ENCODE measurements around the gene LLGL1.

The LLGL1 gene

GRCh38 chr17:18259621-18260331 lies 34.3 kb downstream of the LLGL1 start:
- peak overlapping the region; percentile 8; the same call in 1 of the 2 replicates for H3K4me3 ChIP-seq (ENCODE audit: low read length)
- DNase-seq (ENCODE audit: low read depth, low spot score), result no peak
- H3K4me1 ChIP-seq (ENCODE audit: control insufficient read depth, insufficient read depth, low read length), result peaks cover 6% of the 10 kb centered on the region
- peaks cover 24% of the 10 kb centered on the region for H3K36me3 ChIP-seq (ENCODE audit: control insufficient read depth, insufficient read depth, low read length)
- WGBS (ENCODE audit: insufficient coverage, insufficient read length), result no CpG with 5 or more reads among the region's 22 CpGs
- H3K27ac ChIP-seq (ENCODE audit: low read length), result no peak overlapping the region
- H3K9me3 ChIP-seq (ENCODE audit: control insufficient read depth, insufficient read depth, low read length), result no peaks in the 10 kb centered on the region
- no peaks in the 10 kb centered on the region for H3K27me3 ChIP-seq (ENCODE audit: control insufficient read depth, insufficient read depth, low read length)

- no CpG with 5 or more reads among the region's 72 CpGs for WGBS (ENCODE audit: insufficient coverage, insufficient read length)
- peaks cover 25% of the 10 kb centered on the region for H3K36me3 ChIP-seq (ENCODE audit: control insufficient read depth, insufficient read depth, low read length)
- H3K4me1 ChIP-seq (ENCODE audit: control insufficient read depth, insufficient read depth, low read length), result peaks cover 6% of the 10 kb centered on the region
Measured at GRCh38 chr17:18260332-18261145, 35.1 kb downstream of the LLGL1 start, which contains the start of gene MIEF2. TSS of gene MIEF2 (plus strand) at chr17:18260662. CDS start at chr17:18262721, 2,059 bp downstream.

GRCh38 chr17:18261146-18261515 lies 35.7 kb downstream of the LLGL1 start:
- peak overlapping the region; percentile 85 for H3K4me3 ChIP-seq (ENCODE audit: low read length)
- H3K27ac ChIP-seq (ENCODE audit: low read length), result no peak overlapping the region
- no peak for DNase-seq (ENCODE audit: low read depth, low spot score)
- H3K36me3 ChIP-seq (ENCODE audit: control insufficient read depth, insufficient read depth, low read length), result peaks cover 25% of the 10 kb centered on the region
- H3K4me1 ChIP-seq (ENCODE audit: control insufficient read depth, insufficient read depth, low read length), result peaks cover 6% of the 10 kb centered on the region
- H3K27me3 ChIP-seq (ENCODE audit: control insufficient read depth, insufficient read depth, low read length), result no peaks in the 10 kb centered on the region
- H3K9me3 ChIP-seq (ENCODE audit: control insufficient read depth, insufficient read depth, low read length), result no peaks in the 10 kb centered on the region
- no CpG with 5 or more reads among the region's 16 CpGs for WGBS (ENCODE audit: insufficient coverage, insufficient read length)

More at GRCh38 chr17:18260332-18261145, 35.1 kb downstream of the LLGL1 start, which contains the start of gene MIEF2:
- Histone ChIP-seq H3K4me3 (ENCODE audit: low read length) (peak within 1 kb of the TSS; percentile 85), H3K9me3 (ENCODE audit: control insufficient read depth, insufficient read depth, low read length) (no peaks in the 10 kb centered on the region), H3K27me3 (ENCODE audit: control insufficient read depth, insufficient read depth, low read length) (no peaks in the 10 kb centered on the region), H3K27ac (ENCODE audit: low read length) (no peak within 1 kb of the TSS)
- peak; percentile 92 for DNase-seq (ENCODE audit: low read depth, low spot score)

GRCh38 chr17:18261659-18262058 lies 36.2 kb downstream of the LLGL1 start:
- H3K27ac ChIP-seq (ENCODE audit: low read length), result no peak overlapping the region
- WGBS (ENCODE audit: insufficient coverage, insufficient read length), result no CpG with 5 or more reads among the region's 3 CpGs

GRCh38 chr17:18262111-18262510 lies 36.7 kb downstream of the LLGL1 start:
- no peak for DNase-seq (ENCODE audit: low read depth, low spot score)
- no peaks in the 10 kb centered on the region for H3K9me3 ChIP-seq (ENCODE audit: control insufficient read depth, insufficient read depth, low read length)
- no CpG with 5 or more reads among the region's 2 CpGs for WGBS (ENCODE audit: insufficient coverage, insufficient read length)
- no peaks in the 10 kb centered on the region for H3K27me3 ChIP-seq (ENCODE audit: control insufficient read depth, insufficient read depth, low read length)
- no peak overlapping the region for H3K27ac ChIP-seq (ENCODE audit: low read length)
- H3K4me1 ChIP-seq (ENCODE audit: control insufficient read depth, insufficient read depth, low read length), result peaks cover 6% of the 10 kb centered on the region
- no peak overlapping the region for H3K4me3 ChIP-seq (ENCODE audit: low read length)
- peaks cover 21% of the 10 kb centered on the region for H3K36me3 ChIP-seq (ENCODE audit: control insufficient read depth, insufficient read depth, low read length)

More at GRCh38 chr17:18261659-18262058, 36.2 kb downstream of the LLGL1 start:
- Histone ChIP-seq H3K36me3 (ENCODE audit: control insufficient read depth, insufficient read depth, low read length) (peaks cover 21% of the 10 kb centered on the region), H3K27me3 (ENCODE audit: control insufficient read depth, insufficient read depth, low read length) (no peaks in the 10 kb centered on the region), H3K9me3 (ENCODE audit: control insufficient read depth, insufficient read depth, low read length) (no peaks in the 10 kb centered on the region), H3K4me1 (ENCODE audit: control insufficient read depth, insufficient read depth, low read length) (peaks cover 6% of the 10 kb centered on the region), H3K4me3 (ENCODE audit: low read length) (peak overlapping the region; percentile 85; the same call in 1 of the 2 replicates)
- no peak for DNase-seq (ENCODE audit: low read depth, low spot score)

- Histone ChIP-seq H3K9me3 (ENCODE audit: control insufficient read depth, insufficient read depth, low read length) (no peaks in the 10 kb centered on the region), H3K4me1 (ENCODE audit: control insufficient read depth, insufficient read depth, low read length) (peaks cover 3% of the 10 kb centered on the region; the same call in 1 of the 2 replicates)
Measured at GRCh38 chr17:18262641-18263040, 37.2 kb downstream of the LLGL1 start.

GRCh38 chr17:18263885-18264682 lies 38.6 kb downstream of the LLGL1 start:
- no CpG with 5 or more reads among the region's 50 CpGs for WGBS (ENCODE audit: insufficient coverage, insufficient read length)
- H3K27me3 ChIP-seq (ENCODE audit: control insufficient read depth, insufficient read depth, low read length), result no peaks in the 10 kb centered on the region
- H3K4me1 ChIP-seq (ENCODE audit: control insufficient read depth, insufficient read depth, low read length), result peaks cover 3% of the 10 kb centered on the region; the same call in 1 of the 2 replicates
- no peak overlapping the region for H3K27ac ChIP-seq (ENCODE audit: low read length)
- H3K36me3 ChIP-seq (ENCODE audit: control insufficient read depth, insufficient read depth, low read length), result peaks cover 21% of the 10 kb centered on the region
- H3K9me3 ChIP-seq (ENCODE audit: control insufficient read depth, insufficient read depth, low read length), result no peaks in the 10 kb centered on the region
- DNase-seq (ENCODE audit: low read depth, low spot score), result no peak
- no peak overlapping the region for H3K4me3 ChIP-seq (ENCODE audit: low read length)

More at GRCh38 chr17:18262641-18263040, 37.2 kb downstream of the LLGL1 start:
- peaks cover 21% of the 10 kb centered on the region for H3K36me3 ChIP-seq (ENCODE audit: control insufficient read depth, insufficient read depth, low read length)
- no CpG with 5 or more reads among the region's 12 CpGs for WGBS (ENCODE audit: insufficient coverage, insufficient read length)
- no peak for DNase-seq (ENCODE audit: low read depth, low spot score)
- H3K27me3 ChIP-seq (ENCODE audit: control insufficient read depth, insufficient read depth, low read length), result no peaks in the 10 kb centered on the region
- H3K4me3 ChIP-seq (ENCODE audit: low read length), result no peak overlapping the region
- H3K27ac ChIP-seq (ENCODE audit: low read length), result no peak overlapping the region

- no CpG with 5 or more reads among the region's 10 CpGs for whole genome bisulfite sequencing (ENCODE audit: insufficient coverage, insufficient read length)
- Histone ChIP-seq H3K4me1 (ENCODE audit: control insufficient read depth, insufficient read depth, low read length) (0 out of 2 replicates have a peak, but pooled peaks cover 1% of the 10 kb centered on the region), H3K9me3 (ENCODE audit: control insufficient read depth, insufficient read depth, low read length) (no peaks in the 10 kb centered on the region; the same call in 1 of the 2 replicates), H3K36me3 (ENCODE audit: control insufficient read depth, insufficient read depth, low read length) (peaks cover 21% of the 10 kb centered on the region), H3K27ac (ENCODE audit: low read length) (no peak overlapping the region), H3K27me3 (ENCODE audit: control insufficient read depth, insufficient read depth, low read length) (no peaks in the 10 kb centered on the region), H3K4me3 (ENCODE audit: low read length) (no peak overlapping the region)
- no peak for DNase-seq (ENCODE audit: low read depth, low spot score)
Measured at GRCh38 chr17:18267366-18267765, 41.9 kb downstream of the LLGL1 start.

- no peak for DNase-seq (ENCODE audit: low read depth, low spot score)
- Histone ChIP-seq H3K4me3 (ENCODE audit: low read length) (no peak overlapping the region), H3K27ac (ENCODE audit: low read length) (no peak overlapping the region), H3K36me3 (ENCODE audit: control insufficient read depth, insufficient read depth, low read length) (peaks cover 19% of the 10 kb centered on the region), H3K27me3 (ENCODE audit: control insufficient read depth, insufficient read depth, low read length) (no peaks in the 10 kb centered on the region), H3K9me3 (ENCODE audit: control insufficient read depth, insufficient read depth, low read length) (no peaks in the 10 kb centered on the region; the same call in 1 of the 2 replicates), H3K4me1 (ENCODE audit: control insufficient read depth, insufficient read depth, low read length) (0 out of 2 replicates have a peak, but pooled peaks cover 1% of the 10 kb centered on the region)
- WGBS (ENCODE audit: insufficient coverage, insufficient read length), result no CpG with 5 or more reads among the region's 14 CpGs
Measured at GRCh38 chr17:18267927-18268711, 42.7 kb downstream of the LLGL1 start.
